ENCODE measurements around the gene ABCB9.
A peak's percentile ranks its signal among the peaks of the same experiment; 100 is the strongest.

ABCB9 gene

DNA sequence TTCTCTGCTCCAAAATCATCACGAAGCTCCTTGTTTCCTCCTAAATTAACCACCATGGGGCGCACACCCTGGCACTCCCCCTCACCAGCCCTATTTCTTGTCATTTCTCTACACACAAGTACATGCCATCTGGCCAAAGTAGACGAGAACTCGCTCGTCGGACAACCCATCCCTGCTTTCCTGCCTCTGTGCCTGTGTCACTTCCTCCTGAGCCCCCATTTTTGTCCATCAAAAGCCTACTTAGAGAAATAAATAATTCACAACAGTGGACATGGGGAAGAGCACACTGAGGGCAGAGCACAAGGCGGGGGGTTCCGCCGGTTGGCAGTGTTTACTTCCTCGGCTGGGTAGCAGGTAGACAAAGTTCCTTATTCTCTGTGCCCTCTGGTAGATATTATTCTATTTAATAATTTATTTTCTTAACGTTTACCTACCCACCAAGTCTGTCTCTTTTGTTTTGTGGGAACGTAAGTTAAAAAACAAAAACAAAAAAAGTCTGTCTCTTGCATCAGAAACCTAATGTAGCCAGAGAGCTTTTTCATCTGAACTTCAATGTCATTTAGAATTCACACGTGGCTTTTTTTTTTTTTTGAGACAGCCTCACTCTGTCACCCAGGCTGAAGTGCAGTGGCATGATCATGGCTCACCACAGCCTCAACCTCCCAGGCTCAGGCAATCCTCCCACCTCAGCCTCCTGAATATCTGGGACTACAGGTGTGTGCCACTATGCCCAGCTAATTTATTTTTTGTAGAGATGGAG is 76.3 kb downstream of the ABCB9 start (continued):
- no peak for TF ChIP-seq CREB5 (CRISPR knock-in tag; IDR thresholded peaks at IDR 0.05; ENCODE audit: low read depth)
- TF ChIP-seq CSRNP3 (CRISPR knock-in tag; IDR thresholded peaks at IDR 0.05) = no peak
- TF ChIP-seq ZFP3 (CRISPR knock-in tag; IDR thresholded peaks at IDR 0.05) = no peak

GRCh38 chr12:122888232-122888752 is 78.0 kb downstream of the ABCB9 start:
- peak; percentile 67 for ATAC-seq

GRCh38 chr12:122887819-122888212 is 78.4 kb downstream of the ABCB9 start:
- TF ChIP-seq ARNTL (CRISPR knock-in tag; IDR thresholded peaks at IDR 0.05; ENCODE audit: borderline replicate concordance, low read depth) = no peak
- TF ChIP-seq ZNF8 (CRISPR knock-in tag; IDR thresholded peaks at IDR 0.05) = no peak
- TF ChIP-seq CSDC2 (CRISPR knock-in tag; IDR thresholded peaks at IDR 0.05) = no peak
- no peak for TF ChIP-seq ZC3H10 (CRISPR knock-in tag; IDR thresholded peaks at IDR 0.05)
- no peak for TF ChIP-seq CREB5 (CRISPR knock-in tag; IDR thresholded peaks at IDR 0.05; ENCODE audit: low read depth)
- no peak for TF ChIP-seq TCF4 (CRISPR knock-in tag; IDR thresholded peaks at IDR 0.05; ENCODE audit: borderline replicate concordance)
- no peak for TF ChIP-seq ISL1 (CRISPR knock-in tag; IDR thresholded peaks at IDR 0.05)
- no peak for TF ChIP-seq ZFP30 (CRISPR knock-in tag; IDR thresholded peaks at IDR 0.05)
- TF ChIP-seq, protein P1, sequence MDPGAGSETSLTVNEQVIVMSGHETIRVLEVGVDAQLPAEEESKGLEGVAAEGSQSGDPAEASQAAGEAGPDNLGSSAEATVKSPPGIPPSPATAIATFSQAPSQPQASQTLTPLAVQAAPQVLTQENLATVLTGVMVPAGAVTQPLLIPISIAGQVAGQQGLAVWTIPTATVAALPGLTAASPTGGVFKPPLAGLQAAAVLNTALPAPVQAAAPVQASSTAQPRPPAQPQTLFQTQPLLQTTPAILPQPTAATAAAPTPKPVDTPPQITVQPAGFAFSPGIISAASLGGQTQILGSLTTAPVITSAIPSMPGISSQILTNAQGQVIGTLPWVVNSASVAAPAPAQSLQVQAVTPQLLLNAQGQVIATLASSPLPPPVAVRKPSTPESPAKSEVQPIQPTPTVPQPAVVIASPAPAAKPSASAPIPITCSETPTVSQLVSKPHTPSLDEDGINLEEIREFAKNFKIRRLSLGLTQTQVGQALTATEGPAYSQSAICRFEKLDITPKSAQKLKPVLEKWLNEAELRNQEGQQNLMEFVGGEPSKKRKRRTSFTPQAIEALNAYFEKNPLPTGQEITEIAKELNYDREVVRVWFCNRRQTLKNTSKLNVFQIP (CRISPR knock-in tag; IDR thresholded peaks at IDR 0.05; ENCODE audit: borderline replicate concordance, low read depth) = no peak

More at GRCh38 chr12:122888232-122888752, 78.0 kb downstream of the ABCB9 start:
- TF ChIP-seq ZNF70 (CRISPR knock-in tag; IDR thresholded peaks at IDR 0.05) (no peak), ZNF565 (CRISPR knock-in tag; conservative IDR thresholded peaks at IDR 0.05; ENCODE audit: low read depth) (no peak), CREB5 (CRISPR knock-in tag; IDR thresholded peaks at IDR 0.05; ENCODE audit: low read depth) (no peak), ZC3H10 (CRISPR knock-in tag; IDR thresholded peaks at IDR 0.05) (no peak)
- TF ChIP-seq, protein P2, sequence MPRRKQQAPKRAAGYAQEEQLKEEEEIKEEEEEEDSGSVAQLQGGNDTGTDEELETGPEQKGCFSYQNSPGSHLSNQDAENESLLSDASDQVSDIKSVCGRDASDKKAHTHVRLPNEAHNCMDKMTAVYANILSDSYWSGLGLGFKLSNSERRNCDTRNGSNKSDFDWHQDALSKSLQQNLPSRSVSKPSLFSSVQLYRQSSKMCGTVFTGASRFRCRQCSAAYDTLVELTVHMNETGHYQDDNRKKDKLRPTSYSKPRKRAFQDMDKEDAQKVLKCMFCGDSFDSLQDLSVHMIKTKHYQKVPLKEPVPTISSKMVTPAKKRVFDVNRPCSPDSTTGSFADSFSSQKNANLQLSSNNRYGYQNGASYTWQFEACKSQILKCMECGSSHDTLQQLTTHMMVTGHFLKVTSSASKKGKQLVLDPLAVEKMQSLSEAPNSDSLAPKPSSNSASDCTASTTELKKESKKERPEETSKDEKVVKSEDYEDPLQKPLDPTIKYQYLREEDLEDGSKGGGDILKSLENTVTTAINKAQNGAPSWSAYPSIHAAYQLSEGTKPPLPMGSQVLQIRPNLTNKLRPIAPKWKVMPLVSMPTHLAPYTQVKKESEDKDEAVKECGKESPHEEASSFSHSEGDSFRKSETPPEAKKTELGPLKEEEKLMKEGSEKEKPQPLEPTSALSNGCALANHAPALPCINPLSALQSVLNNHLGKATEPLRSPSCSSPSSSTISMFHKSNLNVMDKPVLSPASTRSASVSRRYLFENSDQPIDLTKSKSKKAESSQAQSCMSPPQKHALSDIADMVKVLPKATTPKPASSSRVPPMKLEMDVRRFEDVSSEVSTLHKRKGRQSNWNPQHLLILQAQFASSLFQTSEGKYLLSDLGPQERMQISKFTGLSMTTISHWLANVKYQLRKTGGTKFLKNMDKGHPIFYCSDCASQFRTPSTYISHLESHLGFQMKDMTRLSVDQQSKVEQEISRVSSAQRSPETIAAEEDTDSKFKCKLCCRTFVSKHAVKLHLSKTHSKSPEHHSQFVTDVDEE (CRISPR knock-in tag; IDR thresholded peaks at IDR 0.05) = no peak

More at GRCh38 chr12:122887819-122888212, 78.4 kb downstream of the ABCB9 start:
- ATAC-seq = no peak

Measured in SK-N-SH treated with all-trans-retinoic acid at 6 μM for 48 hours (cell line).